T follicular helper cell (primary cell): ENCODE results near the gene HFM1.

ENCODE experiments used
- DNase-seq: peaks from one replicate; pipeline ENCODE4 v3.0.0-alpha.2; 2020; ENCODE audit warnings: low read depth

Gene HFM1

DNA sequence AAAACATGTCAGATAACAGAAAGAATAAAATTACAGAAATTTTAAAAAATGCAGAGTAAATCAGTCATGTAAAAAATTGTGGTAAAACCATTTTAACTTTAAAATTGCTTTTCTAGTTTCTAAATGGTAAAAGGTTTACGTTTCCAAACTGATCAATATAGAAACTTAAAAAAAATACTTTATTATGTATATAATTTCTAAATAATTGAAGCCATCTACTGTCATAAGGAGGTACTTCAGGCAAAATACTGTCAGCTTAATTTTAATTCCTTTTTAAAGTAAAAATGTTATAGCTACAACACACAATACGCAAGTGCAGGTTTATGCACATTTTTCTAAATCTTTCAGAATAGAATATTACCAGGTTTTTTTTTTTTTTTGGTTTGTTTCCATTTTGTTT, 159.9 kb downstream of the HFM1 start:
- no peak for DNase-seq

DNA sequence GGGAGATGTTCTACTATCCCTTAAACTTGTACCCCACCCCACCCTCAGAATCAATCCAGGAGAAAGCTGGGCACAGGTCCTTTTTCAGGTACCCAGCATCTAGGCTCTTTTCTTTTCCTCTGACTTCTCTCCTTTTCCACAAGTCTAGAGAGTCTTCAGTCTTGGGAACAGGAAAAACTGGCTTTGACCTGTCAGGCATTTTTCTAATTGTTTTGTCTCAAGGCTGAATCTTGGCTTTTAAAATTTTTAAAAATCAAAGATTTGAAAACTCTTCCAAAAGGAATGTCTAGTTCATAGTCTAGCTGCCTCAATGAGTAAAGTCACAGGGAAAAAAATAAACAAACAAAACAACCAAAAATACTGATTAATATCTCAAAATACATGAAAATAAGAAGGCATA, 161.5 kb downstream of the HFM1 start:
- no peak for DNase-seq

DNA sequence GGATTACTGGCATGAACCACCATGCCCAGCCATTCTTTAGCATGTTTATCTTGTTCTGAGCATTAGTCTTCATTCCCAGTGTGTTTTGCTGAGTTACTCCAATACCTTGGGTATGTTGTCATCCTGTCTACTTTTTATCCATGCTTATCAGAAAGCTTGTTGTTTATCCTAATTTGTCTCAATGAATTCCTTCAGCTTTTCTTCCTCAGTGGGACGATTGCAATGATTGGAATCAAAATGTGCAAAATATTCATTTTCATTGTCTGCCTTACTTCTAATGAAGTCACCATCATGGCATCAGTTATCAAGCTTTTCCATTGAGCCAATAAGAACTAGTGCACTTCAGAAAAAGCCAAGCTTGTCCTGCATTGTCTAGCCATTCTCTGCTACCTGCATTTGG, 170.5 kb downstream of the HFM1 start:
- no peak for DNase-seq

DNA sequence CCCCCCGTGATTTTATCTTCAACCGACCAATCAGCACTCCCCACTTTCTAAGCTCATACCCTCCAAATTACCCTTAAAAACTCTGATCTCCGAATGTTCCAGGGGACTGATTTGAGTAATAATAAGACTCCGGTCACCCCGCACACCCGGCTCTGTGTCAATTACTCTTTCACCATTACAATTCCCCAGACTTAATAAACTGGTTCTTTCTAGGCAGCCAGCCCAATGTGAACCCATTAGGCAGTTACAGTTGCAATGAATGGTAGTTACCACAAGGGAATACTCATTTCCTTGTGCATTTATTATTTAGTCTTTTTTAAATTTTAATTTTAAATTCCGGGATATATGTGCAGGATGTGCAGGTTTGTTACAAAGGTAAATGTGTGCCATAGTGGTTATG, 177.9 kb downstream of the HFM1 start:
- DNase-seq = no peak

DNA sequence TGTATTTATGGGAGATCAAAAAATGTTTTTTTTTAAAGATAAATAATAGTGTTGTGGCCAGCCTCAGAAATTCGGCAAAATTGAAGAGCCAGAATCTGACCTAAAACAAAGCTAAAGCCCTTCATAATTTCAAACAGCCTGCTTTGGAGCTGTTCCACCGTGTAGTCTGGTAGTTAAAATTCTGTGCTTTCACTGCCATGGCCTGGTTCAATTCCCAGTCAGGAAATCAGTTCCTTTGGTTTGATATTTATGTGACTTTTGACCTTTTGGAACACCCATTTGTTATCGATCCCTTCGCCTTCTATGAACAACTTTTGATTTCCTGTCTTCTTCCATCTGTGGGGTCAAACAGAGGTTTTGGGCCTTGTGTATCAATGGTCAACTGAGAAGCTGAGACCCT, 179.8 kb downstream of the HFM1 start:
- DNase-seq = no peak

DNA sequence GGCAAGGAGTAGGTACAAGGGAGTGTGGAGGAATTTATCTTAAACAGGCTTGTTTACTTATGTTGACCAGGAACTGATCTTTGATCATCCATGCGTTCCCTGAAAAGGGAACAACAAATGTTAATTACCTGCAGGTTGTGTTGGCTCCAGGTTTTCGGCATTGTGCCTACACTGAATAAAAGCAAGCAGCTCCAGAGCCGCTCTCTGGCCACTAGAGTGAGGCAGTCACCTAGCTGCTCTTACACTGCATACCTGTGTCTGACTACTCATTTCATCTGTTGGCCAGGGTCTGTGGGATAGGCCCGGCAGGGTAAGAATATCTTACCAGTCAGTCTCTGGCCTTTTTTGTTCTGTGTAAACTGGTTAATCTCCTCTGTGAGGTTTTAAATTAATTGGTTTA, 183.6 kb downstream of the HFM1 start:
- DNase-seq = no peak

DNA sequence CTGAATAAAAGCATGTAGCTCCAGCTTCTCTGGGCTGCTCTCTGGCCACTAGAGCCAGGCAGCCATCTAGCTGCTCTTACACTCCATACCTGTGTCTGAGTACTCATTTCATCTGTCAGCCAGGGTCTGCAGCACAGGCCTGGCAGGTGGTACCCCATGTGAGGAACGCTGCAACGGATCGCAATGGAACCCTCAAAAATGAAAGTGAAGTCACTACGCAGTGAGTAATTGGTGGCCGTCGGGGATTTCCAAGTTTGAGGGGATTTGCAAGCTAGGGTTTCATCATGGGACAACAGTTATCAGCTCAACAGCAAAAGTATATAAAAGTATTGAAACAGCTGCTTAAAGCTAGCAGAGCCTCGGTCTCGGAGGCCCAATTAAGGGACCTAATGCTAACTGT, 186.7 kb downstream of the HFM1 start:
- DNase-seq = no peak
